ENCODE measurements around the gene SLC25A4. TPM values are rescaled to one million over a fixed set of nuclear protein-coding genes. Genes with fewer than 3 reads are reported as not detected.

The SLC25A4 gene
- total and polyA plus RNA-seq, 10 of the 15 experiments (the other 5 are each of a cell fraction or from before 2014, with no cell fraction given), result 12.6 to 161 (median 38.2) TPM

DNA sequence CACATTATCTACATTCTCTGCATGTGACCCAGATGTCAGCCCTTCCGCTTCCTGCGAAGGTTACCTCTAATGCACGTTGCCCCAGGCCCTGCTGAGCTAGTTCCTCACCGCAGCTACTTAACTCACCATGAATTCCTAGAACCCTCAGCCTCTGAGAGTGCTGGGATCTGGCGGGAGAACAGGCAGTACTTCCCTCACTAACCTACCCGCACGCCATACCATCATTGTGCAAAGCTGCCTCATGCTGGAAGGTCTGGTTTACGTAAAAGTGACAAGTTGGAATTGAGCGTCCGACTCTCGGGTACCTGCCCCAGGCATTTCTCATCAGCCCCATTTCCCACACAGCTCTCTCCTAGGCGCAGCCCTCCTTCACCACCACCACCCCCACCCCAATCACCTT lies 6.3 kb downstream of the SLC25A4 start:
- no peak overlapping the region for H3K4me3 ChIP-seq
- in situ Hi-C loops (cut with MboI), result no loop called here
- no peak overlapping the region for H2AFZ ChIP-seq (ENCODE audit: control insufficient read depth, low read depth, low read length)
- BruUV-seq (replicated peaks), result no TSS peak
- H3K9me3 ChIP-seq (replicated peaks; ENCODE audit: control insufficient read depth, insufficient read depth, low read length), result no peaks in the 10 kb centered on the region
- RAD21 ChIA-PET (ENCODE audit: unreplicated experiment), result no interaction called here
- no peak overlapping the region for H3K4me2 ChIP-seq (ENCODE audit: control insufficient read depth, insufficient read depth)
- no peak for TF ChIP-seq CEBPB (IDR thresholded peaks at IDR 0.05; ENCODE audit: borderline replicate concordance in 1 of 2, low read depth in 2 of 2, low read length in 2 of 2)
- no peak for TF ChIP-seq PML (IDR thresholded peaks at IDR 0.05; ENCODE audit: low read length)
- no peak for TF ChIP-seq HDGF (IDR thresholded peaks at IDR 0.05)
- no peak for TF ChIP-seq EZH2 (IDR thresholded peaks at IDR 0.05; ENCODE audit: borderline replicate concordance, control insufficient read depth, low read depth, low read length)
- TF ChIP-seq ZNF274 (IDR thresholded peaks at IDR 0.05; ENCODE audit: insufficient read depth, insufficient read length), result no peak
- no peak for TF ChIP-seq NFXL1 (IDR thresholded peaks at IDR 0.05; ENCODE audit: borderline replicate concordance)
- POLR2A ChIA-PET, result no interaction called here
- CTCF ChIA-PET, result interaction anchor here (1.1 to 2.7 kb wide), 3 partner anchors 13 to 449 kb away, joined by 3 to 7 read pairs (median 3); no protein-coding TSS in a partner anchor
- ATAC-seq (no peak), FAIRE-seq (no peak), DNase-seq (ENCODE audit: low read depth, low spot score) (no peak)
- no peaks in the 10 kb centered on the region for H4K20me1 ChIP-seq (ENCODE audit: control insufficient read depth, insufficient read depth)
- H3K27me3 ChIP-seq (replicated peaks in 1 of 2; ENCODE audit: control insufficient read depth in 2 of 2, insufficient read depth in 2 of 2, low read length in 1 of 2), result no peaks in the 10 kb centered on the region
- WGBS (ENCODE audit: insufficient coverage, insufficient replicate concordance, low lambda C conversion rate, missing lambda C conversion rate), result 95% methylated on average over 12 of the region's 12 CpGs
- peaks cover 0 to 10% of the 10 kb centered on the region in 2 experiments; a peak in 1 of 4 replicates for H3K36me3 ChIP-seq (ENCODE audit: control insufficient read depth in 2 of 2, insufficient read depth in 2 of 2, low read length in 1 of 2)
- intact Hi-C loops (cut with micrococcal nuclease; ENCODE audit: unreplicated experiment), result no loop called here
- no peak overlapping the region for H3K9ac ChIP-seq (ENCODE audit: control insufficient read depth, insufficient read depth, low read length)
- H3K27ac ChIP-seq (ENCODE audit: control insufficient read depth, insufficient read depth), result no peak overlapping the region
- SMC1A ChIA-PET (ENCODE audit: uncharacterized antibody, unreplicated experiment), result interaction anchor here (1.4 kb wide), 1 partner anchor 28 kb away, joined by 4 read pairs; no protein-coding TSS in a partner anchor
- H3K4me1 ChIP-seq (ENCODE audit: control insufficient read depth, insufficient read depth, low read length), result peaks cover 3% of the 10 kb centered on the region; the same call in 1 of the 2 replicates
- peaks cover 2% of the 10 kb centered on the region; the same call in 1 of the 2 replicates for H3K79me2 ChIP-seq (ENCODE audit: control insufficient read depth, insufficient read depth, low read length)

DNA sequence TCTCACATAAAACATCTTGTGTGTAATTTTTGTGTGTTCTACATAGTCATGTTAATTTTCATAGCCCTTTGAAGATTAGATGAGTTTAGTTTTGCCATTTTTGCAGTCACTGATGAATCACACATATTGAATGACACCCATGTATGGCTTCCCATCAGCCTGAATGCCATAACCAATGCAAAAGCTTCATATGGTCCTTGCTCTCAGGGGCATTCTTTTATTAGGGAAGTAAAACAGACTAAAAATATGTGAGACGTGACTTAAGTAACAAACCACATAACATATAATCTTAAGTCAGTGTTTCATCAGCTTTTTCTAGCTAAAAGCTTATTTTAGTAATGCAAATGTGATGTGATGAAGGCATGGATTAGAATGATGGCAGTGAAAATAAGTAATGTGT lies 8.2 kb downstream of the SLC25A4 start:
- Histone ChIP-seq H3K9ac (ENCODE audit: control insufficient read depth, insufficient read depth, low read length) (no peak overlapping the region), H3K27ac (ENCODE audit: control insufficient read depth, insufficient read depth) (no peak overlapping the region), H3K79me2 (ENCODE audit: control insufficient read depth, insufficient read depth, low read length) (no peaks in the 10 kb centered on the region), H3K4me2 (ENCODE audit: control insufficient read depth, insufficient read depth) (no peak overlapping the region), H3K27me3 (replicated peaks in 1 of 2; ENCODE audit: control insufficient read depth in 2 of 2, insufficient read depth in 2 of 2, low read length in 1 of 2) (no peaks in the 10 kb centered on the region), H4K20me1 (ENCODE audit: control insufficient read depth, insufficient read depth) (no peaks in the 10 kb centered on the region), H3K4me3 (no peak overlapping the region), H3K4me1 (ENCODE audit: control insufficient read depth, insufficient read depth, low read length) (no peaks in the 10 kb centered on the region), H2AFZ (ENCODE audit: control insufficient read depth, low read depth, low read length) (no peak overlapping the region), H3K36me3 (ENCODE audit: control insufficient read depth in 2 of 2, insufficient read depth in 2 of 2, low read length in 1 of 2) (peaks cover 0 to 10% of the 10 kb centered on the region in 2 experiments; a peak in 1 of 4 replicates), H3K9me3 (replicated peaks; ENCODE audit: control insufficient read depth, insufficient read depth, low read length) (no peaks in the 10 kb centered on the region)
- no peak for DNase-seq (ENCODE audit: low read depth, low spot score)
- WGBS (ENCODE audit: insufficient coverage, insufficient replicate concordance, low lambda C conversion rate, missing lambda C conversion rate), result 40% methylated on average over 1 of the region's 1 CpG
- FAIRE-seq, result no peak
- POLR2A ChIA-PET, result no interaction called here
- intact Hi-C loops (cut with micrococcal nuclease; ENCODE audit: unreplicated experiment) (no loop called here), in situ Hi-C loops (cut with MboI) (no loop called here)
- SMC1A ChIA-PET (ENCODE audit: uncharacterized antibody, unreplicated experiment), result interaction anchor here (0.8 to 1.6 kb wide), 3 partner anchors 9 to 11 kb away, joined by 3 to 5 read pairs (median 4); partner anchors contain the start of gene SLC25A4
- BruUV-seq (replicated peaks), result no TSS peak
- CTCF ChIA-PET, result interaction anchor here (0.6 to 2.7 kb wide), 4 partner anchors 11 to 647 kb away, joined by 3 to 9 read pairs (median 5); no protein-coding TSS in a partner anchor
- no peak for ATAC-seq
- TF ChIP-seq, protein P1, sequence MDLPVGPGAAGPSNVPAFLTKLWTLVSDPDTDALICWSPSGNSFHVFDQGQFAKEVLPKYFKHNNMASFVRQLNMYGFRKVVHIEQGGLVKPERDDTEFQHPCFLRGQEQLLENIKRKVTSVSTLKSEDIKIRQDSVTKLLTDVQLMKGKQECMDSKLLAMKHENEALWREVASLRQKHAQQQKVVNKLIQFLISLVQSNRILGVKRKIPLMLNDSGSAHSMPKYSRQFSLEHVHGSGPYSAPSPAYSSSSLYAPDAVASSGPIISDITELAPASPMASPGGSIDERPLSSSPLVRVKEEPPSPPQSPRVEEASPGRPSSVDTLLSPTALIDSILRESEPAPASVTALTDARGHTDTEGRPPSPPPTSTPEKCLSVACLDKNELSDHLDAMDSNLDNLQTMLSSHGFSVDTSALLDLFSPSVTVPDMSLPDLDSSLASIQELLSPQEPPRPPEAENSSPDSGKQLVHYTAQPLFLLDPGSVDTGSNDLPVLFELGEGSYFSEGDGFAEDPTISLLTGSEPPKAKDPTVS (IDR thresholded peaks at IDR 0.05; ENCODE audit: low read depth, low read length), result no peak
- TF ChIP-seq STAT1 (conservative IDR thresholded peaks at IDR 0.05), result no peak
- no peak for TF ChIP-seq SIX5 (IDR thresholded peaks at IDR 0.05; ENCODE audit: low read depth, low read length, severe bottlenecking)
- TF ChIP-seq NFYA (IDR thresholded peaks at IDR 0.05; ENCODE audit: borderline replicate concordance, low read depth, low read length), result no peak
- TF ChIP-seq CBX3 (IDR thresholded peaks at IDR 0.05; ENCODE audit: borderline replicate concordance, low read depth), result no peak
- no peak for TF ChIP-seq ETV6 (conservative IDR thresholded peaks at IDR 0.05 in 1 of 2, IDR thresholded peaks at IDR 0.05 in 1 of 2; ENCODE audit: borderline replicate concordance in 1 of 2, low read depth in 1 of 2)
- TF ChIP-seq EED (IDR thresholded peaks at IDR 0.05; ENCODE audit: low read depth), result no peak
- TF ChIP-seq ZZZ3 (IDR thresholded peaks at IDR 0.05; ENCODE audit: control insufficient read depth, insufficient read length, low read depth), result no peak
- RAD21 ChIA-PET (ENCODE audit: unreplicated experiment), result interaction anchor here (1.2 kb wide), 1 partner anchor 155 kb away, joined by 5 read pairs; no protein-coding TSS in a partner anchor
